RKO (cell line): Measurements from ENCODE around the gene PLAC1.
A peak's percentile ranks its signal among the peaks of the same experiment; 100 is the strongest.

Experiments
- DNase-seq: peaks from one replicate; pipeline ENCODE4 v3.0.0-alpha.2; 2016; ENCODE audit warnings: low spot score

The PLAC1 gene

DNA sequence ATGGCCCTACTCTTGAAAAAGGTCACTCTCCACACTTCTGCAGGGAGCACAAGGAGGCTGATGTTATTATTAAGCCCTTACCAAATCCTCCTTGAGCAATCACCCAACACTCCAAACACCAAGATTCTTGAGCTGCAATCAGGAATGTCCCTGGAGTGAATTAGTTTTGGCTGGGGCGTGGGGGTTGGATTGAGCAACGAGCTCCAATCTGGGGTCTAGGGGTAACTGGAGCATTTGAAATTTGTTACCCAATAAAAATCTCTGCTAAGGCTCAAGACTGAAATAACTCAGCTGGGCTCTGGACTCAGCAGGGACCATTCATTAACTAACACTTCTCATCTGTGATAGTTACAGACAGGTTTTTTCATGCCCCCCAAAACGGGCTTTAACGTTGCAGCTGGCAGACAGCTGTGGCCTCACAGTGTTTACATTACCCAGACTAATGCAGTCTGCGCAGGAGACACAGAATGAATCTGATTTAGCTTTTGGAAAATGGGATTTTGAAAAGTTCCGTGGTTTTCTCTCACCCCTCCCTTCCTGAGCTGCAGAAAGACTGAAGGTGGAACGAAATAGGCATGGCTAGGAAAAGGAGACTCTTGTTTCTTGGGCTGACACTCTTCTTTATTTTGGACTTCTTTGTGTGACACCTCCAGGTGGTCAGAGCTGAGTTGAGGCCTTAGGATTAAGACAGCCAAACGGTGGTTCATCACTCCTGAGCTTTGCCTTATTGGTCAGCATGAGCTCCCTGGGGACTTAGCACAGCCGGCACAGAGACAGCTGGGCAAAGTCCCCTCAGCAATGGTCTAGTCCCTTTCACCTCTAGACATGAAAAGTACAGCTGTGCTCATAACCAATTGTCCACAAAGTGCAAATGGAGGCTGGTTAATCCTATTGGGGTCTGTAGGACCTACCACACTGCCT is 26.6 kb downstream of the PLAC1 start:
- no peak for DNase-seq

- no peak for DNase-seq
These were observed 29.6 kb downstream of the PLAC1 start for GRCh38 chrX:134628663-134629062.

GRCh38 chrX:134626434-134626833 is 31.8 kb downstream of the PLAC1 start:
- DNase-seq, result no peak

DNA sequence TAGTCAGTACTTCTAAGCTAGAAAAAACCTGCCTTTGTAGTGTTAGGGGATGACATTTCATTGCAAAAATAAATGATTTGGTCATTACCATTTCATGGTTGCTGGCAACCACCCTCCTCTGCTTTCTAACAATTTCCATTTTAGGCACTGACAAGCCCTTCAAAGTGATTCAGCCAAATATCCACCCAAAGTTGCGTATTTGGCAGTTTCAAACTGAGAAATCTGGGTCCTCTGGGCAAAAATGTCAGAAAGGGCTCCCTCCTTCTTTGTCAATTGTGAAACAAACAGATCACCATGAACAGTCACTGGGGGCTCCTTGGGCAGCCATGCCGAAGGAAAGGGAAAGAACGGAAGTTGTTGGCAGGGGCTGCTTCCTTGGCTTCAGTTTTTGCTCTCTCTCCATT is 33.0 kb downstream of the PLAC1 start:
- no peak for DNase-seq

- DNase-seq, result no peak
These were observed 34.2 kb downstream of the PLAC1 start for GRCh38 chrX:134624046-134624430.

DNA sequence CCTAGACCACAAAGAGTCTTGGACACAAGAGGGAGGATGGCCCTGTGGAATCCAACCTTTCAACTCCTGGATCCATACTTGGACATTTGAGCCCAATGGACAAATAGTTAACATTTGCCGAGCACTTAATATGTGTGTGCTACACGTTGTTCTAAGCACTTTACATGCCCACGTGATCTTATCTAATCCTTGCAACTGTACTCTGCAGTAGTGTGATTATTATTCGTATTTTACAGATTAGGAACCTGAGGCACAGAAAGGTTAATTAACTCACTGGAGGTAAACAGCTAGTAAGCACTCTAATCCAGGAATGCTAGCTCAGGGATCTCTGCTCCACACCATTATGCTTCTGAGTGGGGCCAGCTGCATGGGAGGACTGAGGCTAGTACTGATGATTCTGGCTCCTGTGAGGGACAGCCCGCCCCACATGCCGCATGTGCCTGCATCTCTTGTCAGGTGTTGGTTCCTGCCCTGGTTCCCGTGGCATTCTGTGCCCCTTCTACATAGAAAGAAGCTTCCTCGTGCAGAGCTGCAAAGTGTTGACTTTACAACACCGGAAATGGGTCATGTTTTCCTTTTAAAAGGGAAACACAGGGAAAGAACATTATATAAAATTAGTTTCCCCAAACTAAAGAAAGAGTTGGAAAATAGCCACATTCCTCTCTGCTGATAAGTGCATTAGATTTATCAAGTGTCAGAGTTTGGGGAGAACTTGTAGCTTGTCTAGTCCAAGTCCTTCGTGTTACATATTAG is 34.8 kb downstream of the PLAC1 start:
- DNase-seq, result no peak

DNA sequence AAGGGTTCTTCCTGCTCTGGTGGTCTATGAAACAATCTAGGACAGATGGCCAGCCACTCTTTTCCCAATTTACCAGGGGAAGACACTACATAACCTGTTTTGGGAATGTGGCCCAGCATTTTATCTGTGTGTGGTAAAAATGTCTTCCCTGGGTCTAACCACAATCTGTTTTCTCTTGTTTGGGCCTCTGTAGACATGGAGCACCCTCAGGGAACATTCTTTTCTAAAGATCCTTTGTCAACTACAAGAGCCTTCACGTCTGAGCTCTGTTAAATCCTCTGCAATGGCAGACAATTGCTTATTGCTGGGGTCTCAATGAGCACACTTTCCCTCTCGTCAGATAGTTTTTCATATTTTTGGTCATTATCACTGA is 35.5 kb downstream of the PLAC1 start:
- DNase-seq, result no peak

- DNase-seq, result peak; percentile 90
These were observed 36.0 kb downstream of the PLAC1 start for GRCh38 chrX:134622056-134622812.

GRCh38 chrX:134619838-134620237 is 38.4 kb downstream of the PLAC1 start:
- DNase-seq, result no peak

DNA sequence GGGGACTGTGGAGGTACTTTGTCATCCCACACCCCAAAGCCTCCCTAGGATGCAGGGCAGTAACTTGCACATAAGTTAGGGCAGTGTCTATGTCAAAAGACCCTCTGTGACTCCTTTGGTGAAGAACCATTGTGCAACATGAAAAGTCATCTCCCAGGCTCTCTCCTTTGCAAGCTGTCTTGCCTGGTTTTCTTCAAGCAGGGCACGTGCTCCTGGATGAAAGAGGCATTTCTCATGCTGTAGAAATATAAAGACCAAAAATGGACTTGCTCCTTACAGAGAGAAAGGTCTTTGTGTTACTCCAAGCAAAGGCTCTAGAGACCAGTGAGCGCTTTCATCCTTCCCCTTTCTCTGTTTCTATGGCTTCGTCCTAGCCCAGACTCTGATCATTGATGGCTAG is 44.9 kb downstream of the PLAC1 start:
- DNase-seq, result no peak

- no peak for DNase-seq
These were observed 50.1 kb downstream of the PLAC1 start for GRCh38 chrX:134608153-134608552.

DNA sequence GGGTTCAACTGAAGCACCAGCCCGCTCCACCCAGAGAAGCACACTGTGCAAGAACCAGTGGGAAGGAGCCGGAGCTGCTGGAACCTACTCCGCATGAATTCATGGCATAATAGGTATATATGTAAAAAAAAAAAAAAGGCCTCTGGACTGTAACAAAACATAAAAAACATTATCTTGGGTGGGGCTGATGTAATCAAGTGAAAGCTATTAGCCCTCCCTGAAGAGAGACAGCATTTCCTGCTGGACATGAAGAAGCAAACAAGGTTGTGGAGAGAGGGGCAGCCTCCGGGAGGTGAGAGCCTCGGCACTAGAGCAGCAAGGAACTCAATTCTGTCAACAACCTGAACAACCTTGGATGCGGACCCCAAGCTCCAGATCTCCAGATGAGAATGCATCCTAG is 50.7 kb downstream of the PLAC1 start:
- no peak for DNase-seq

DNA sequence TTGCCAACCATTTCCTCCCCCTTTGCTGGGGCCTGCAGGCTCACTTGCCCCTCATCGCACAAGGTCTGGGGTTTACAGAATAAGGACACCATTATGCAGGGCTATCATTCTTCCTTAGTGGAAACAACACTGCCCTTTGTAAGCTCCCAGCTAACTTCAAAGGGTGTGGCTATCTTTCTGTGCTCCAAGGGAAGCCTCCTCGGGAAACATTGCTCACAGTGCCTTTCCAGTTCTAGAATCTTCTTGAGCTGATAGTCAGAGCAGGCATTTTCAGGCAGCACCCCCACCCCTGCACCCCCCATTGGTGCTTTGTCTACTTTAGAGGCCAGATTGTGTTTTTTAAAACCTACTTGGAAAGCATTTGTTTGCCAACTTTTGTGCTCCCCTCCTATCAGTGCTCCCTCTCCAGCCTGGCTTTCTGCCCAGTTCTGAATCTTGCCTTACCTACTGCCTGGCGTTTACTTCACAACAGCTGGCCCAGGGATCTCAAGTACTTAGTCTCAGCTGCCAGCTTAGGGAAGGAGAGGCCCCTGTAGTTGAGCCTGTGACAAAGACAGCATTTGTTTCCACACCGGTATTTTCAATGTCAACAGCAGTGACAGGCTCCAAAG is 53.5 kb downstream of the PLAC1 start:
- no peak for DNase-seq

GRCh38 chrX:134603806-134604700 is 54.2 kb downstream of the PLAC1 start:
- DNase-seq, result peak; percentile 80

DNA sequence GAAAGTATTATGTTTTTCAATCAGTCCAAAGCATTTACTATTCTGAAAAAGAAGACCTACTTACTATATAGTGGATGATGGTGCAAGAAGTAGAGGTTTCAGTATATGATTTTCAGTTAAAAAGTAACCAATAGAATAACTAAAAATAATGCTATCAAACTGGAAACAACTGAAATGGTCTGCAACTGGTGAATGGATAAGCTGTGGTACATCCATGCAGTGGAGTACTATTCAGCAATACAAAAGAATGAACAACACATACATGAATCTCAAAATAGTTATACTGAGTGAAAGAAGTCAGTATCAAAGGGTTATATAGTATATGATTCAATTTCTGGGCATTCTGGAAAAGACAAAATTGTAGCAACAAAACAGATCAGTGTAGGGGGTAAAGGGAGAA is 55.9 kb downstream of the PLAC1 start:
- DNase-seq, result no peak

DNA sequence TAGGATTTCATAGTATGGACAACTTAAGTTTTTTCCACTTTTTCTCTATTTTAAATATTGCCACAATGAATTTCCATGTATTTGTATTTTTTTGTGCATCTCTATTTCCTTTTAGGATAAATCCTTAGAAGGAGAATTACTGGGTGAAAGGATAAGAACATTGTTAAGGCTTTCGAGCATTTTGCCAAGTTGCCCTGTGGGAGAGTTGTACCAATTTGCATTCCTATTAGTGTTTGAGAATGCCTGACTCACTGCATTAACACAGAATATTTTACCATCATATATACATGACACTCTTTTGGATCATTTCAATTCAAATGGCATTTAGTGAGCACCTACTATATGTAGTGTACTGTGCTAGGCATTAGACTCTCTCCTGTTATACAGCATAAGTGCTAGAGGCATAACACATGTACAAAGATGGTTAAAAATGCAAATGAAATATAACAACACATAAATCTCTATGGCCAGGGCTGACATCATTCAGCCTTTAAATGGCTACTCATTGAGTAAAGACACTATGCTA is 57.0 kb downstream of the PLAC1 start:
- no peak for DNase-seq

DNA sequence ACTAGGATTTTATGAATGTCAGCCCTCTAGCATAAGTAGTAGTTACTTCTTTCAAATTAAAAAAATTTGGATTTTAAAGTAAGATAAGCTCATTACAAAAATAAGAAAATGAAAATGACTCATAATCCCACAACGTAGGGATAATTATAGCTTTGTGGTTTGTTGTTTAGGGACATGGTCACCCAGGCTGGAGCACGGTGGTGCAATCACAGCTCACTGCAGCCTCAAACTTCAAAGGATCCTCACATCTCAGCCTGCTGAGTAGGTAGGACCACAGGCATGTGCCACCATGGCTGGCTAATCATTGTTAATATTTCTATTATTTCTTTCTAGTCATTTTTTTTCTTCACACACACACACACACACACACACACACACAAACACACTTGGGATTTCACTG is 57.6 kb downstream of the PLAC1 start:
- DNase-seq, result no peak

DNA sequence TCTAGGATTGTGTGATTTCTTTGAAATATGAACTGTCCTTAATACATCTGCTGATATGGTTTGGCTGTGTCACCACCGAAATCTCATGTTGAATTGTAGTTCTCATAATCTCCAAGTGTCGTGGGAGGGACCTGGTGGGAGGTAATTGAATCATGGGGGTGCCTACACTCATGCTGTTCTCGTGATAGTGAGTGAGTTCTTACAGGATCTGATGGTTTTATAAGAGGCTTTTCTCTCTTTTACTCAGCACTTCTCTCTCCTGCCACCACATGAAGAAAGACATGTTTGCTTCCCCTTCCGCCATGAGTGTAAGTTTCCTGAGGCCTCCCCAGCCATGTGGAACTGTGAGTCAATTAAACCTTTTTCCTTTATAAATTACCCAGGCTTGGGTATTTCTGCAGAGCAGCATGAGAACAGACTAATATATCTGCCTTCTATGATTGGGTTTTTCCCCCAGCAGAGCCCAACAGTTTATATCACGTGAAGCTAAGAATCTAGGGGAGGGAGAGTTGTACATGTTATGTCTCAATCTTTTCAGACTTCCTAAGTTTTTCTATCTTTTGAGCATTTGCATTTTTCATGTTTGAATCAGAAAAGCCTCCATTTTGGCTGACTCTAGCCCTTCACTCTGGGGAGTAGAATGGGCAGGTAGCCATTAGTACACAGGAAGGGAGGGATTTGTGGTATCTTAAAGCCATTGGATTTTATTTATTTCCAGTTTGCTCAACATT is 58.9 kb downstream of the PLAC1 start:
- DNase-seq, result no peak

- no peak for DNase-seq
These were observed 66.0 kb downstream of the PLAC1 start for GRCh38 chrX:134592303-134592702.

DNA sequence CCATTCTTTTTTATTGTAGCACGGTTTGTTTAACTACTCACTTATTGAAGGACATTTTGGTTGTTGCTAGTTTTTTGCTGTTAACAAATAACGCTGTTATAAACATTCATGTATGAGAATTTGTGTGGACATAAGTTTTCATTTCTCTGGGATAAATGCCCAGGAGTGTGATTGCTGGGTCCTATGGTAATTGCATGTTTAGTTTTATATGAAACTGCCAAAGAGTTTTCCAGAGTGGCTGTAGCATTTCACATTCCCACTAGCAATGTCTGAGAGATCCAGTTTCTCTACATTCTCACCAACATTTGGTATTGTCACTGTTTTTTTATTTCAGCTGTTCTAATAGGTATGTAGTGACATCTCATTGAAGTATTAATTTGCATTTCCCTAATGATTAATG is 66.8 kb downstream of the PLAC1 start:
- no peak for DNase-seq
